ENCODE data around the gene CEBPA.

GRCh38 chr19:33320636-33321035, 18.3 kb upstream of the CEBPA start:
- TF ChIP-seq, protein P1, sequence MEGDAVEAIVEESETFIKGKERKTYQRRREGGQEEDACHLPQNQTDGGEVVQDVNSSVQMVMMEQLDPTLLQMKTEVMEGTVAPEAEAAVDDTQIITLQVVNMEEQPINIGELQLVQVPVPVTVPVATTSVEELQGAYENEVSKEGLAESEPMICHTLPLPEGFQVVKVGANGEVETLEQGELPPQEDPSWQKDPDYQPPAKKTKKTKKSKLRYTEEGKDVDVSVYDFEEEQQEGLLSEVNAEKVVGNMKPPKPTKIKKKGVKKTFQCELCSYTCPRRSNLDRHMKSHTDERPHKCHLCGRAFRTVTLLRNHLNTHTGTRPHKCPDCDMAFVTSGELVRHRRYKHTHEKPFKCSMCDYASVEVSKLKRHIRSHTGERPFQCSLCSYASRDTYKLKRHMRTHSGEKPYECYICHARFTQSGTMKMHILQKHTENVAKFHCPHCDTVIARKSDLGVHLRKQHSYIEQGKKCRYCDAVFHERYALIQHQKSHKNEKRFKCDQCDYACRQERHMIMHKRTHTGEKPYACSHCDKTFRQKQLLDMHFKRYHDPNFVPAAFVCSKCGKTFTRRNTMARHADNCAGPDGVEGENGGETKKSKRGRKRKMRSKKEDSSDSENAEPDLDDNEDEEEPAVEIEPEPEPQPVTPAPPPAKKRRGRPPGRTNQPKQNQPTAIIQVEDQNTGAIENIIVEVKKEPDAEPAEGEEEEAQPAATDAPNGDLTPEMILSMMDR (IDR thresholded peaks at IDR 0.05; ENCODE audit: low read depth, low read length, missing input control) = no peak
- TF ChIP-seq TAF1 (conservative IDR thresholded peaks at IDR 0.05) (no peak), EGR1 (IDR thresholded peaks at IDR 0.05; ENCODE audit: low read depth in 2 of 2) (no peak), REST (IDR thresholded peaks at IDR 0.05) (no peak), RXRA (IDR thresholded peaks at IDR 0.05) (no peak), RAD21 (IDR thresholded peaks at IDR 0.05) (no peak), ZBTB33 (IDR thresholded peaks at IDR 0.05) (no peak), YY1 (IDR thresholded peaks at IDR 0.05) (no peak), ATF3 (IDR thresholded peaks at IDR 0.05) (no peak), GABPA (IDR thresholded peaks at IDR 0.05 in 1 of 2, conservative IDR thresholded peaks at IDR 0.05 in 1 of 2) (no peak), HNF4G (IDR thresholded peaks at IDR 0.05) (no peak), SP1 (IDR thresholded peaks at IDR 0.05) (no peak), FOXA2 (IDR thresholded peaks at IDR 0.05) (no peak)
- TF ChIP-seq, protein P2, sequence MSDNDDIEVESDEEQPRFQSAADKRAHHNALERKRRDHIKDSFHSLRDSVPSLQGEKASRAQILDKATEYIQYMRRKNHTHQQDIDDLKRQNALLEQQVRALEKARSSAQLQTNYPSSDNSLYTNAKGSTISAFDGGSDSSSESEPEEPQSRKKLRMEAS (IDR thresholded peaks at IDR 0.05) = no peak

Measured in liver (tissue), 3 donors.